SJSA1 (cell line): ENCODE data around the gene PHACTR2. TPM values are rescaled to one million over a fixed set of nuclear protein-coding genes. Genes with fewer than 3 reads are reported as not detected.

ENCODE experiments used
- DNase-seq, 2 experiments: peaks; one replicate each; pipeline ENCODE4 v3.0.0-alpha.2; 2015 to 2020; ENCODE audit warnings: low spot score in 2 of 2, low read depth in 1 of 2
- H3K27ac ChIP-seq: fragments of 250-450 bp; sonication (Bioruptor Pico); 2 replicates; pipeline ENCODE4 v1.5.1; 2020; ENCODE audit warnings: mild to moderate bottlenecking, moderate library complexity
- H3K27me3 ChIP-seq: fragments of 250-450 bp; sonication (Bioruptor Pico); replicated peaks from 2 replicates; pipeline ENCODE4 v1.5.1; 2020; ENCODE audit warnings: mild to moderate bottlenecking, moderate library complexity
- H3K36me3 ChIP-seq: fragments of 250-450 bp; sonication (Bioruptor Pico); 2 replicates; pipeline ENCODE4 v1.5.1; 2020; ENCODE audit warnings: mild to moderate bottlenecking
- H3K4me1 ChIP-seq: fragments of 250-450 bp; sonication (Bioruptor Pico); replicated peaks from 2 replicates; pipeline ENCODE4 v1.6.1; 2021; ENCODE audit warnings: mild to moderate bottlenecking
- H3K4me3 ChIP-seq: fragments of 250-450 bp; sonication (Bioruptor Pico); 2 replicates; pipeline ENCODE4 v1.5.1; 2020; ENCODE audit warnings: mild to moderate bottlenecking
- H3K9me3 ChIP-seq: fragments of 250-450 bp; sonication (Bioruptor Pico); replicated peaks from 2 replicates; pipeline ENCODE4 v1.5.1; 2020; ENCODE audit warnings: mild to moderate bottlenecking
- total RNA-seq: library from RNA; depleted of rRNA; stranded (reverse); fragments of >200 nt; shearing (Covaris generic); gene quantifications from 2 replicates; pipeline ENCODE4 v1.2.3, GENCODE V29; 2014

PHACTR2 gene
- total RNA-seq, 1 experiment from 2014 or later = 75.1 TPM

GRCh38 chr6:143744551-143745165, 66.9 kb downstream of the PHACTR2 start:
- DNase-seq = peak in 1 of 2 experiments; percentile 66
- peaks cover 51% of the 10 kb centered on the region for H3K4me1 ChIP-seq
- no peaks in the 10 kb centered on the region for H3K27me3 ChIP-seq
- no peaks in the 10 kb centered on the region for H3K9me3 ChIP-seq
- peak overlapping the region; percentile 92 for H3K27ac ChIP-seq
- no peaks in the 10 kb centered on the region for H3K36me3 ChIP-seq
- H3K4me3 ChIP-seq = peak overlapping the region; percentile 6; the same call in 1 of the 2 replicates

GRCh38 chr6:143745166-143746133, 67.7 kb downstream of the PHACTR2 start:
- H3K27ac ChIP-seq = peak overlapping the region; percentile 92
- H3K4me3 ChIP-seq = peak overlapping the region; percentile 22
- no peaks in the 10 kb centered on the region for H3K27me3 ChIP-seq
- H3K9me3 ChIP-seq = no peaks in the 10 kb centered on the region
- H3K4me1 ChIP-seq = peaks cover 51% of the 10 kb centered on the region
- no peaks in the 10 kb centered on the region for H3K36me3 ChIP-seq
- peak; percentile 93 to 97 for DNase-seq

- Histone ChIP-seq H3K27ac (peak overlapping the region; percentile 92), H3K4me3 (peak overlapping the region; percentile 22)
- no peak for DNase-seq
Measured at GRCh38 chr6:143746202-143747119, 68.7 kb downstream of the PHACTR2 start.

GRCh38 chr6:143747347-143747842, 69.6 kb downstream of the PHACTR2 start:
- DNase-seq = no peak
- no peaks in the 10 kb centered on the region for H3K9me3 ChIP-seq
- no peak overlapping the region for H3K4me3 ChIP-seq
- H3K36me3 ChIP-seq = no peaks in the 10 kb centered on the region
- H3K4me1 ChIP-seq = peaks cover 47% of the 10 kb centered on the region
- no peaks in the 10 kb centered on the region for H3K27me3 ChIP-seq
- H3K27ac ChIP-seq = no peak overlapping the region

More at GRCh38 chr6:143746202-143747119, 68.7 kb downstream of the PHACTR2 start:
- no peaks in the 10 kb centered on the region for H3K27me3 ChIP-seq
- H3K9me3 ChIP-seq = no peaks in the 10 kb centered on the region
- H3K36me3 ChIP-seq = no peaks in the 10 kb centered on the region
- peaks cover 51% of the 10 kb centered on the region for H3K4me1 ChIP-seq

GRCh38 chr6:143749891-143750290, 72.1 kb downstream of the PHACTR2 start:
- no peak overlapping the region for H3K27ac ChIP-seq
- H3K9me3 ChIP-seq = no peaks in the 10 kb centered on the region
- peaks cover 14% of the 10 kb centered on the region; the same call in 1 of the 2 replicates for H3K36me3 ChIP-seq
- no peak for DNase-seq
- peaks cover 24% of the 10 kb centered on the region for H3K4me1 ChIP-seq
- no peak overlapping the region for H3K4me3 ChIP-seq
- H3K27me3 ChIP-seq = no peaks in the 10 kb centered on the region

- Histone ChIP-seq H3K4me3 (no peak overlapping the region), H3K9me3 (no peaks in the 10 kb centered on the region), H3K4me1 (peaks cover 17% of the 10 kb centered on the region), H3K27me3 (no peaks in the 10 kb centered on the region), H3K36me3 (peaks cover 14% of the 10 kb centered on the region; the same call in 1 of the 2 replicates), H3K27ac (no peak overlapping the region)
- no peak for DNase-seq
Measured at GRCh38 chr6:143750877-143751276, 73.1 kb downstream of the PHACTR2 start.

- H3K4me3 ChIP-seq = no peak overlapping the region
- no peak overlapping the region for H3K27ac ChIP-seq
- no peak for DNase-seq
- H3K27me3 ChIP-seq = no peaks in the 10 kb centered on the region
- no peaks in the 10 kb centered on the region for H3K9me3 ChIP-seq
- peaks cover 18% of the 10 kb centered on the region for H3K36me3 ChIP-seq
- H3K4me1 ChIP-seq = peaks cover 1% of the 10 kb centered on the region
Measured at GRCh38 chr6:143752459-143752858, 74.7 kb downstream of the PHACTR2 start.

- no peaks in the 10 kb centered on the region for H3K27me3 ChIP-seq
- H3K4me3 ChIP-seq = no peak overlapping the region
- H3K27ac ChIP-seq = no peak overlapping the region
- H3K4me1 ChIP-seq = no peaks in the 10 kb centered on the region
- no peaks in the 10 kb centered on the region for H3K9me3 ChIP-seq
- no peak for DNase-seq
- peaks cover 21% of the 10 kb centered on the region for H3K36me3 ChIP-seq
Measured at GRCh38 chr6:143753678-143754077, 75.9 kb downstream of the PHACTR2 start.

GRCh38 chr6:143754204-143754603, 76.4 kb downstream of the PHACTR2 start:
- no peak for DNase-seq
- Histone ChIP-seq H3K9me3 (no peaks in the 10 kb centered on the region), H3K27ac (no peak overlapping the region), H3K27me3 (no peaks in the 10 kb centered on the region), H3K4me3 (no peak overlapping the region), H3K4me1 (no peaks in the 10 kb centered on the region), H3K36me3 (peaks cover 21% of the 10 kb centered on the region)

GRCh38 chr6:143755301-143755744, 77.6 kb downstream of the PHACTR2 start:
- no peak for DNase-seq

GRCh38 chr6:143757346-143757832, 79.6 kb downstream of the PHACTR2 start:
- H3K36me3 ChIP-seq = peaks cover 31% of the 10 kb centered on the region
- no peak overlapping the region for H3K4me3 ChIP-seq
- H3K4me1 ChIP-seq = no peaks in the 10 kb centered on the region
- no peaks in the 10 kb centered on the region for H3K9me3 ChIP-seq
- H3K27me3 ChIP-seq = no peaks in the 10 kb centered on the region
- DNase-seq = no peak
- no peak overlapping the region for H3K27ac ChIP-seq

More at GRCh38 chr6:143755301-143755744, 77.6 kb downstream of the PHACTR2 start:
- Histone ChIP-seq H3K36me3 (peaks cover 26% of the 10 kb centered on the region), H3K4me3 (no peak overlapping the region), H3K4me1 (no peaks in the 10 kb centered on the region), H3K27me3 (no peaks in the 10 kb centered on the region), H3K9me3 (no peaks in the 10 kb centered on the region), H3K27ac (no peak overlapping the region)

- no peaks in the 10 kb centered on the region for H3K27me3 ChIP-seq
- peaks cover 28% of the 10 kb centered on the region for H3K36me3 ChIP-seq
- no peak for DNase-seq
- no peaks in the 10 kb centered on the region for H3K4me1 ChIP-seq
- no peak overlapping the region for H3K4me3 ChIP-seq
- no peaks in the 10 kb centered on the region for H3K9me3 ChIP-seq
- H3K27ac ChIP-seq = no peak overlapping the region
Measured at GRCh38 chr6:143758551-143758950, 80.8 kb downstream of the PHACTR2 start.

- H3K4me1 ChIP-seq = no peaks in the 10 kb centered on the region
- no peaks in the 10 kb centered on the region for H3K9me3 ChIP-seq
- no peaks in the 10 kb centered on the region for H3K27me3 ChIP-seq
- H3K27ac ChIP-seq = no peak overlapping the region
- no peak for DNase-seq
- peaks cover 18% of the 10 kb centered on the region for H3K36me3 ChIP-seq
- H3K4me3 ChIP-seq = no peak overlapping the region
Measured at GRCh38 chr6:143759666-143760065, 81.9 kb downstream of the PHACTR2 start.
